NCI-H1048 (cell line): ENCODE results near the gene IL26.

Experiments
- DNase-seq: peaks from one replicate; lab custom pipeline; 2025; lab: John Stamatoyannopoulos, UW

Gene IL26

DNA sequence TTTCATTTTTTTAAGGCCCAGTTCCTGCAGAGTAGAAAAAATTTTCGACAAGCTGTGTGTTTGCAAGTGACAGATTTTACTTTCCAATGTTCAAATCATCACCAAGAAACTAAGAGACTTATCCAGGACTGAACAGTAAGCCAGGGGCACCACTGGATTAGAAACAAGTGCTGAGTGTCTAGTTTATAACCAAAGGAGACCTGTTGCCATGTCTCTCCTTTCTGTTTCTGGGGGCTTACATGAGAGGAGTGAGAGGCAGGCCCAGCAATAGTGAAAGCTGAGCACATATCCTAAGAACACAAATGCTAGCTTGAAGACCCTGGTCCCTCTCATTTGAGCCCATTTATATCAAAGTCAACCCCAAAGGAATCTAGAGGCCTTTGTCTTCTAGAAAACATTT lies 69.0 kb downstream of the IL26 start:
- no peak for DNase-seq

DNA sequence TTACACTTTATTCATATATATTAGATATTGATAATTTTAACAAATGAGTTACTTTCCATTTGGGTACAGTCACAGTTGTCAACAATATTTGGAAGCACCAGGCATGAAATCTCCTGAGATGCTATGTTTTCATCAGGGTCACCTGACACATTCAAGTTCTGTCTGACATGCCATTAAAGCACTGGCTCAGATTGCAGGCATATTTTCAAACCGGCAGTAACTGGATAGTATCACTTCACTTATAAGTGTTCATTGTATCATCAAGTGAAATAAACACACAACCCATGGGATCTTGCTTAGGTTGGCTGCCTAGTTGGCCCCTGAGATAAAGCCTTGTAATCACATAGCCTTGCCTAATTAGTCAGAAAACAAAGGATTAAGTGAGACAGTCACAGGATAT lies 70.8 kb downstream of the IL26 start:
- no peak for DNase-seq
